Ascending aorta (tissue), 2 donors: ENCODE data around the gene RARRES1. TPM values are rescaled to one million over a fixed set of nuclear protein-coding genes. Genes with fewer than 3 reads are reported as not detected.
A peak's percentile ranks its signal among the peaks of the same experiment; 100 is the strongest.

Experiments used
- DNase-seq, 2 donors: peaks; one replicate each; pipeline ENCODE4 v3.0.0-alpha.2; 2019; ENCODE audit warnings: low spot score in 2 of 2
- H3K27ac ChIP-seq, 2 donors: fragments of 200-600 bp; sonication (generic); one replicate each; pipeline ENCODE4 v1.5.1; 2016 to 2017; ENCODE audit warnings: mild to moderate bottlenecking in 1 of 2
- H3K27me3 ChIP-seq: fragments of 200-600 bp; sonication (generic); one replicate; pipeline ENCODE4 v1.5.1; 2017
- H3K36me3 ChIP-seq, 2 donors: fragments of 200-600 bp; sonication (generic); one replicate each; pipeline ENCODE4 v1.5.1; 2016
- H3K4me1 ChIP-seq, 2 donors: fragments of 200-600 bp; sonication (generic); one replicate each; pipeline ENCODE4 v1.5.1; 2016 to 2017; ENCODE audit warnings: mild to moderate bottlenecking in 1 of 2
- H3K4me3 ChIP-seq, 2 donors: fragments of 200-600 bp; sonication (generic); one replicate each; pipeline ENCODE4 v1.5.1; 2016 to 2017; ENCODE audit warnings: mild to moderate bottlenecking in 1 of 2
- H3K9me3 ChIP-seq, 2 donors: fragments of 200-600 bp; sonication (generic); one replicate each; pipeline ENCODE4 v1.5.1; 2016
- intact Hi-C: fragments of 100-400 bp; cut with DNase I; formaldehyde crosslinking; loops from one replicate; pipeline ENCODE4 v1.15.1; 2023
- total RNA-seq: library from RNA; depleted of rRNA; stranded (reverse); fragments of >200 nt; gene quantifications from one replicate; pipeline ENCODE4 v1.1.0, GENCODE V29; 2016
- TF ChIP-seq, protein P1 (sequence below), 3 experiments: fragments of 200-600 bp in 2 of 3; fragments of 450-650 bp in 1 of 3; sonication (generic) in 2 of 3; IDR thresholded peaks; one replicate each; pipeline ENCODE4 v1.5.1; 2016 to 2019; ENCODE audit warnings: antibody characterized with exemption in 3 of 3, mild to moderate bottlenecking in 1 of 3, moderate library complexity in 1 of 3

The RARRES1 gene
- total RNA-seq, 1 donor from 2014 or later = 520 TPM

DNA sequence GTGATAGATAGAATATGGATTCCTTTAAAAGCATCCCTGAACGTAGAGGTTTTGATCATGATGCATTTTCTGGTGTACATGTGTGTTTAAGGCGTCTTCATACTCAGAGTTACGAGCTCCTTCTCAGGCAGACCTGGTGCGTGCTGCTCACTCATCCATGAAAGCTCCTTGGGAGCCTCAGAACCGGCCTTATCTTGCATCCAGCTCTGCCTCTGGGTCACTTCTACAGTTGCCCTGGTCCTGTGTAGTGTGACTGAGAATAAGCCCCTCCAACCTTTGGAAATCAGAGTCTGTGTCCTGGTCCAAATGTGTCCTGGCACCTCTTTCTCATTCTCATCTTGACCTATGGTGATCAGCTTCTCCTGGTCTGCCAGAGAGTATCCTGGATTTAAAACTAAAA is 17.3 kb upstream of the RARRES1 start:
- intact Hi-C loops = no loop called here

DNA sequence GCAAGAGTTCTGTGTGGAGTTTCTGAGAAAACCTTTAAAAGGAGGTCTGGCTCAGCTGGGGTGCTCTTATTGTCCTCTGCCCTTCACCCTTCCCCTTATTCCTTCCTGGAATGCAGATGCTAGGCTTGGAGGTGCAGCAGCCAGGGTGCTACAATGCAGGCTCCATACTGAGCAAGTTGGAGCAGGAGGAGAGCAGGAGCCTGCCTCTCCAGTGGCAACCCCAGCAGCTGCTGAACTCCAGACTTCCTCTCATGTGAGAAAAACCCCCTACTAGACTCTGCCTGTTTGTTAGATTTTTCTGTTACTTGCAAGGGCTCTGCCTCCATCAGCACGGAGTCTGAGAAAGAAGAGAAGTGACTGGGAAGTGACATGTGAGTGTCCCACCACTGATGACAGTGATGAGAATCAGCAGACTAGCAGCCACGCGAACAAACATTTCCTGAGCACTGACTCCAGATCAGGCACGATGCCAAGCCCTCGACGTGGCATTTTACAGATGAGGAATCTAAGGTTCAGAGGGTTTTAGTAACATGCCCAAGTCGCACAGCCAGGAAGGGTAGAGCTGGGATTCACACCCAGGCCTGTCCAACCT is 16.1 kb upstream of the RARRES1 start:
- Histone ChIP-seq H3K36me3 (peaks cover 6 to 19% of the 10 kb centered on the region in 2 donors), H3K27me3 (no peaks in the 10 kb centered on the region), H3K9me3 (no peaks in the 10 kb centered on the region), H3K27ac (no peak overlapping the region), H3K4me1 (no peaks in the 10 kb centered on the region), H3K4me3 (no peak overlapping the region)
- peak; percentile 34 to 76 for DNase-seq
- TF ChIP-seq, protein P1, sequence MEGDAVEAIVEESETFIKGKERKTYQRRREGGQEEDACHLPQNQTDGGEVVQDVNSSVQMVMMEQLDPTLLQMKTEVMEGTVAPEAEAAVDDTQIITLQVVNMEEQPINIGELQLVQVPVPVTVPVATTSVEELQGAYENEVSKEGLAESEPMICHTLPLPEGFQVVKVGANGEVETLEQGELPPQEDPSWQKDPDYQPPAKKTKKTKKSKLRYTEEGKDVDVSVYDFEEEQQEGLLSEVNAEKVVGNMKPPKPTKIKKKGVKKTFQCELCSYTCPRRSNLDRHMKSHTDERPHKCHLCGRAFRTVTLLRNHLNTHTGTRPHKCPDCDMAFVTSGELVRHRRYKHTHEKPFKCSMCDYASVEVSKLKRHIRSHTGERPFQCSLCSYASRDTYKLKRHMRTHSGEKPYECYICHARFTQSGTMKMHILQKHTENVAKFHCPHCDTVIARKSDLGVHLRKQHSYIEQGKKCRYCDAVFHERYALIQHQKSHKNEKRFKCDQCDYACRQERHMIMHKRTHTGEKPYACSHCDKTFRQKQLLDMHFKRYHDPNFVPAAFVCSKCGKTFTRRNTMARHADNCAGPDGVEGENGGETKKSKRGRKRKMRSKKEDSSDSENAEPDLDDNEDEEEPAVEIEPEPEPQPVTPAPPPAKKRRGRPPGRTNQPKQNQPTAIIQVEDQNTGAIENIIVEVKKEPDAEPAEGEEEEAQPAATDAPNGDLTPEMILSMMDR (IDR thresholded peaks at IDR 0.05) = no peak
- intact Hi-C loops = no loop called here

More for the DNA sequence above, 17.3 kb upstream of the RARRES1 start:
- H3K36me3 ChIP-seq = peaks cover 6 to 13% of the 10 kb centered on the region in 2 donors
- TF ChIP-seq, protein P1 (IDR thresholded peaks at IDR 0.05) = no peak
- H3K27ac ChIP-seq = no peak overlapping the region
- H3K27me3 ChIP-seq = no peaks in the 10 kb centered on the region
- H3K4me3 ChIP-seq = no peak overlapping the region
- no peaks in the 10 kb centered on the region for H3K9me3 ChIP-seq
- no peaks in the 10 kb centered on the region for H3K4me1 ChIP-seq
- no peak for DNase-seq

DNA sequence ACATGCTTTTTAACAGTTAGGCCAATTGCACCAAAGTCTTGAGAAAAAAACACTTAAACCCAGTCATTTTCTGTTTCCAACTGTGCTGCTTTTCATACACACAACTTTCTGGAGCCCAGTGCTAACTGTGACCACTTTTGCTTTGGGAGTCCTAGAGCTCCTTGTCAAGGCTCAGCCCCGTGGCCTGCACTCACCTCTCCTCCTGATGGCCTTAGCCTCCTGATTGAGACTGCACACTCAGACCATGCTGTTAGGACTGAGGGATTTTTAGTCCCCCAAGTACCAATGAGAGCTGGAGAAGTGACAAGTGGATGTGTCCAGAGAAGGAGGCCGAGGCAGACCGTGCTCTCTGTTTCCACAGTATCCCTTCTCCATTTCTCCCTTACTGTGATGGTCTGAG is 15.2 kb upstream of the RARRES1 start:
- Histone ChIP-seq H3K27ac (no peak overlapping the region), H3K4me1 (no peaks in the 10 kb centered on the region), H3K9me3 (no peaks in the 10 kb centered on the region), H3K27me3 (no peaks in the 10 kb centered on the region), H3K4me3 (no peak overlapping the region), H3K36me3 (peaks cover 6 to 19% of the 10 kb centered on the region in 2 donors)
- TF ChIP-seq, protein P1 (IDR thresholded peaks at IDR 0.05) = no peak
- DNase-seq = no peak
- intact Hi-C loops = no loop called here

DNA sequence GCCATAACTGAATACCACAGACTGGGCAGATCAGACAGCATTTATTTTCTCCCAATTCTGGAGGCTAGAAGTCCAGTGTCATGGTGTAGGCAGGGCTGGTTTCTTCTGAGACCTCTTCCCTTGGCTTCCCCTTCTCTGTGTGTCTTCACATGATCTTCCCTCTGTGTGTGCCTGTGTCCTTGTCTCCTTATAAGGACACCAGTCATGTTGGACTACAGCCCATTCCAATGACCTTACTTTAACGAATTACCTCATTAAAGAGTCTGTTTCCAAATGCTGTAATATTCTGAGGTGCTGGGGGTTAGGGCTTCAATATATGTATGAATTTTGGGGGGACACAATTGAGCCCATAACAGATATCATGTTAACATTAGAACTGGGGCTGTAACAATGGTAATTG is 13.3 kb upstream of the RARRES1 start:
- intact Hi-C loops = no loop called here
- Histone ChIP-seq H3K4me1 (no peaks in the 10 kb centered on the region), H3K36me3 (peaks cover 6 to 19% of the 10 kb centered on the region in 2 donors), H3K9me3 (no peaks in the 10 kb centered on the region), H3K27me3 (no peaks in the 10 kb centered on the region), H3K27ac (no peak overlapping the region), H3K4me3 (no peak overlapping the region)
- no peak for DNase-seq
- TF ChIP-seq, protein P1 (IDR thresholded peaks at IDR 0.05) = no peak

DNA sequence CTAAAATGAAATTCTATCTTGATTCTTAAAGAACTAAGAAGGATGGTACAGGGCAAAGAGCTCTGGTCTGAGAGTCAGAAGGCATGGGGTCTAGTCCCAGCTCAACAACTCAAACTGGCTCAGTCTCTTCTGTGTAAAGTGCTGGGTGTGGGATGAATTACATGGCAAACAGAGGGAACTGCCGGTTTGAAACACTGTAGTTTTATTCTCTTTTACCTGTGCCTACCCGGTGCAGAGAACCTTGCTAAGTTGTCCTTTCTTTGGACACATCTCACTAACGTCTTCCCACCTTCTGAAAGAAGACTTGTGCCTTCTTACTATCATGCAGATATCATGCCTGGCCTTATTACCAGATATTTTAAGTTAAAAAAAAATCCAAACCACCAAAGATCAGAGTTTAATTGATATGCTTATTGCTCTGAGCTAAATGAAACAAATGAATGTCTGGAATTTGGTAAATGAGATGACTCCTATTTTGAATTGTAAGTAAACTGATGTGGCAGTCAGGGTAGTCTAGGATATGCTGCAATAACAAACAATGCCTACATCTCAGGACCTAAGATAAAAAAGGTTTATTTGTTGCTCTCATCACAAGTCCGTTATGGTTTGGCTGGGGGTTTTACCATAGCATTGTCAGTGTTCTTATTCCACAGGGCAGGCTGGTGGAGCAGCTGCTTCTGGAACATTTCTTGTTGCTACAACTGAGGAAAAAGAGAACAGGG is 12.5 kb upstream of the RARRES1 start:
- H3K4me3 ChIP-seq = no peak overlapping the region
- H3K27me3 ChIP-seq = no peaks in the 10 kb centered on the region
- no peaks in the 10 kb centered on the region for H3K4me1 ChIP-seq
- TF ChIP-seq, protein P1 (IDR thresholded peaks at IDR 0.05) = no peak
- intact Hi-C loops = no loop called here
- no peak overlapping the region for H3K27ac ChIP-seq
- no peaks in the 10 kb centered on the region for H3K9me3 ChIP-seq
- peaks cover 6 to 19% of the 10 kb centered on the region in 2 donors for H3K36me3 ChIP-seq
- no peak for DNase-seq
